Measurements from ENCODE around the gene ITGA5.

The ITGA5 gene

DNA sequence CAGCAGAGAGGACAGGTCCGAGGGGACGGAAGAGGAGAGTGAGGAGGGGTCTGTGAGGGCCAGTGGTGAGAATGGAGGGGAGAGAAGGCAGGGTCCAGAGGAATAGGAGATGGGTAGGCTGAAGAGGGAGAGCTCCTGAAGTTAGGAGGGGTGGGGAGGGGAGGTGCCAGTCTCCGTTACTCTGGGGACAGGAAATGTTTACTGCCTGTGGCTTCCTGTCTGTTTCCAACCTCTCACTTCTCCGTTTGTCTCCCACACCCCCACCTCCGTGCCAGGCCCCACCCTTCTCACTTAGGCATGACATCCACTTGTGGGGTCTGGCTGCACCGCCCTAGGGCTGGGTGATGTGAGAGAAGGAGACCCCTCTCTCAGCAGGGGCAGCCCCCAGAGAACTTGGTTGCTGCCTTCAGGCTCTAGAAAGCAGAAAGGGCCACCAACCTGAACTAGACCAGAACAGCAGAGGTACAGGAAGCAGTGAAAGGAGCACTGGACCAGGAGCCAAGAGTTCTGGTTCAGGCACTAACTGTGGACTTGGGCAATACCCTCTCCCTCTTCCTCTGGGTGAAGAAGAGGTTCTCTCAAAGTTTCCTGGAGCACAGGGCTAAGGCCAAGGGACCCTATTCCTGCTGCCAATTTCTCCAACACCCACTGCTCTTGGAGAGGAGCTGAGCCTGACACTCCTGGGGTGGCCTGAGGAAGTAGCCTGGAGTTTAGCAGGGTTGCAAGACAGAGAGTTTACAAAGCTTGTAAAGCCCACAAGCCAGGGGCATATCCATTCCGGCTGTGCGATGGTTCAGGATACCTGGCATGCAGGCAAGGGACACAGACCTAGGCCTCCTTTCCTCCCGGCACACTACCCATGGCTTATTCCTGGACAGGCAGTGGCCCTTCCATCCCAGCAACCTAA is 5.5 kb downstream of the ITGA5 start:
- Histone ChIP-seq H3K4me3 (ENCODE audit: low read length) (peak overlapping the region; percentile 30; the same call in 1 of the 2 replicates), H3K9me2 (replicated peaks; ENCODE audit: control insufficient read depth, low read length) (no peaks in the 10 kb centered on the region), H3K9me3 (ENCODE audit: control insufficient read depth, insufficient read depth, low read length) (no peaks in the 10 kb centered on the region), H3K36me3 (ENCODE audit: control insufficient read depth, low read length) (no peaks in the 10 kb centered on the region), H3F3A (ENCODE audit: control insufficient read depth, insufficient read depth) (no peaks in the 10 kb centered on the region), H3K27ac (ENCODE audit: low read depth, low read length) (no peak overlapping the region), H3K27me3 (ENCODE audit: control insufficient read depth, low read length) (peaks cover 26% of the 10 kb centered on the region), H4K20me1 (ENCODE audit: control insufficient read depth, insufficient read depth, low read depth, low read length) (no peaks in the 10 kb centered on the region), H3K4me2 (ENCODE audit: low read length) (peak overlapping the region; percentile 58), H3K79me2 (ENCODE audit: control insufficient read depth, low read length) (no peaks in the 10 kb centered on the region), H3K4me1 (ENCODE audit: control insufficient read depth, low read length) (peaks cover 21% of the 10 kb centered on the region)
- no peak for TF ChIP-seq EZH2phosphoT487 (IDR thresholded peaks at IDR 0.05; ENCODE audit: borderline replicate concordance, low read length)
- no peak for TF ChIP-seq CTCF (IDR thresholded peaks at IDR 0.05; ENCODE audit: low read depth, low read length, poor library complexity, severe bottlenecking)

- Histone ChIP-seq H3K27ac (ENCODE audit: low read depth, low read length) (no peak overlapping the region), H3K36me3 (ENCODE audit: control insufficient read depth, low read length) (no peaks in the 10 kb centered on the region), H3K4me1 (ENCODE audit: control insufficient read depth, low read length) (peaks cover 21% of the 10 kb centered on the region), H3K9me3 (ENCODE audit: control insufficient read depth, insufficient read depth, low read length) (no peaks in the 10 kb centered on the region), H3K9me2 (replicated peaks; ENCODE audit: control insufficient read depth, low read length) (no peaks in the 10 kb centered on the region), H3K79me2 (ENCODE audit: control insufficient read depth, low read length) (no peaks in the 10 kb centered on the region), H3K4me2 (ENCODE audit: low read length) (peak overlapping the region; percentile 58), H3K27me3 (ENCODE audit: control insufficient read depth, low read length) (peaks cover 21% of the 10 kb centered on the region), H3K4me3 (ENCODE audit: low read length) (peak overlapping the region; percentile 30; the same call in 1 of the 2 replicates), H3F3A (ENCODE audit: control insufficient read depth, insufficient read depth) (no peaks in the 10 kb centered on the region), H4K20me1 (ENCODE audit: control insufficient read depth, insufficient read depth, low read depth, low read length) (no peaks in the 10 kb centered on the region)
- TF ChIP-seq CTCF (IDR thresholded peaks at IDR 0.05; ENCODE audit: low read depth, low read length, poor library complexity, severe bottlenecking) (no peak), EZH2phosphoT487 (IDR thresholded peaks at IDR 0.05; ENCODE audit: borderline replicate concordance, low read length) (no peak)
Measured at GRCh38 chr12:54412786-54413185, 6.3 kb downstream of the ITGA5 start.

DNA sequence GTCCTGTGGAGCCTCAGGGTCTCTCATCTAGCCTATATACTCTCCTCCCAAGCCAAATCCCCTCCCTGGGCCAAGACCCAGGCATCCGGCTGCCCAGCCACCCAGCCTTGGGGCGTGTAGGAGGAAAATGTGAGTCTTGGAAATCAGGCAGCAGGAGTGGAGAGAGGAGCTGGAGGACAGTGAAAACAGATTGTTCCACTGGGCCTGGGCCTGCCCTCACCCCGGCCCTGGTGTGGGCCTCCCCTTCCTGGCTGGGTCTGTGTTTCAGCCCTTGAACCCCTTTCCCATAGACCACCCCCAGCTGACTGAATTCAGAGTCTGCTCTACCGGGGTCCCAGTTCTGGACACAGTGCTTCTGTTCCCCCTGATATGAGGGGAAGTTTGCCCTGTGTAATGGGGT is 6.7 kb downstream of the ITGA5 start:
- Histone ChIP-seq H4K20me1 (ENCODE audit: control insufficient read depth, insufficient read depth, low read depth, low read length) (no peaks in the 10 kb centered on the region), H3K9me3 (ENCODE audit: control insufficient read depth, insufficient read depth, low read length) (no peaks in the 10 kb centered on the region), H3K4me1 (ENCODE audit: control insufficient read depth, low read length) (peaks cover 21% of the 10 kb centered on the region), H3K4me2 (ENCODE audit: low read length) (no peak overlapping the region), H3K79me2 (ENCODE audit: control insufficient read depth, low read length) (no peaks in the 10 kb centered on the region), H3K4me3 (ENCODE audit: low read length) (no peak overlapping the region), H3F3A (ENCODE audit: control insufficient read depth, insufficient read depth) (no peaks in the 10 kb centered on the region), H3K36me3 (ENCODE audit: control insufficient read depth, low read length) (no peaks in the 10 kb centered on the region), H3K27ac (ENCODE audit: low read depth, low read length) (no peak overlapping the region), H3K27me3 (ENCODE audit: control insufficient read depth, low read length) (peaks cover 21% of the 10 kb centered on the region), H3K9me2 (replicated peaks; ENCODE audit: control insufficient read depth, low read length) (no peaks in the 10 kb centered on the region)
- no peak for TF ChIP-seq EZH2phosphoT487 (IDR thresholded peaks at IDR 0.05; ENCODE audit: borderline replicate concordance, low read length)
